Neural cell (in vitro differentiated cells): ENCODE data around the gene C1orf21. TPM values are rescaled to one million over a fixed set of nuclear protein-coding genes. Genes with fewer than 3 reads are reported as not detected.

Experiments
- H2AFZ ChIP-seq: fragments of 200-600, 300-800 bp; sonication (generic), shearing (Covaris generic); 2 replicates; pipeline ENCODE4 v1.6.0; 2014; ENCODE audit warnings: low read depth, mild to moderate bottlenecking, antibody characterized with exemption, low read length, moderate library complexity
- H3F3A ChIP-seq: fragments of 200-600 bp; shearing (Covaris generic); 2 replicates; pipeline ENCODE4 v1.6.1; 2016; ENCODE audit warnings: mild to moderate bottlenecking, moderate library complexity, mixed read lengths, antibody characterized with exemption, low read length; ENCODE audit not compliant: insufficient read depth, poor library complexity, severe bottlenecking
- H3K27ac ChIP-seq: fragments of 200-600, 300-800 bp; sonication (generic), shearing (Covaris generic); 2 replicates; pipeline ENCODE4 v1.5.1; 2014; ENCODE audit warnings: mild to moderate bottlenecking, low read length, moderate library complexity
- H3K27me3 ChIP-seq: fragments of 300-800, 200-600 bp; sonication (generic), shearing (Covaris generic); 2 replicates; pipeline ENCODE4 v1.6.0; 2014; ENCODE audit warnings: mild to moderate bottlenecking, low read depth, low read length, moderate library complexity; ENCODE audit not compliant: insufficient read depth
- H3K36me3 ChIP-seq: fragments of 300-800, 200-600 bp; sonication (generic), shearing (Covaris generic); 2 replicates; pipeline ENCODE4 v1.5.1; 2014; ENCODE audit warnings: mild to moderate bottlenecking, antibody characterized with exemption, low read length, moderate library complexity; ENCODE audit not compliant: insufficient read depth
- H3K4me2 ChIP-seq: fragments of 300-800, 200-600 bp; sonication (generic), shearing (Covaris generic); 2 replicates; pipeline ENCODE4 v1.6.0; 2014; ENCODE audit warnings: mild to moderate bottlenecking, low read length
- H3K4me3 ChIP-seq: fragments of 300-800, 200-600 bp; sonication (generic), shearing (Covaris generic); 2 replicates; pipeline ENCODE4 v1.5.1; 2014; ENCODE audit warnings: mild to moderate bottlenecking, low read length, moderate library complexity
- H3K79me2 ChIP-seq: fragments of 200-600 bp; shearing (Covaris generic); replicated peaks from 2 replicates; pipeline ENCODE4 v1.6.0; 2014; ENCODE audit warnings: mild to moderate bottlenecking, low read length, moderate library complexity; ENCODE audit not compliant: insufficient read depth
- H3K9ac ChIP-seq: fragments of 300-800, 200-600 bp; sonication (generic), shearing (Covaris generic); 2 replicates; pipeline ENCODE4 v1.6.1; 2016; ENCODE audit warnings: mild to moderate bottlenecking, low read length, mixed read lengths
- H3K9me2 ChIP-seq: fragments of 200-600 bp; shearing (Covaris generic); 2 replicates; pipeline ENCODE4 v1.6.1; 2016; ENCODE audit warnings: mild to moderate bottlenecking, low read length, mixed read lengths; ENCODE audit not compliant: insufficient read depth
- H3K9me3 ChIP-seq: fragments of 200-600, 300-800 bp; sonication (generic), shearing (Covaris generic); 2 replicates; pipeline ENCODE4 v1.6.1; 2016; ENCODE audit warnings: mild to moderate bottlenecking, mixed run types, low read length, moderate library complexity, mixed read lengths
- H4K20me1 ChIP-seq: fragments of 200-600 bp; shearing (Covaris generic); 2 replicates; pipeline ENCODE4 v1.6.1; 2016; ENCODE audit warnings: mild to moderate bottlenecking, mixed run types; ENCODE audit not compliant: insufficient read depth
- EP300 ChIP-seq: fragments of 450-650 bp; conservative IDR thresholded peaks from 2 replicates; pipeline ENCODE4 v1.6.1; 2014; ENCODE audit warnings: antibody characterized with exemption, mild to moderate bottlenecking, moderate library complexity; ENCODE audit not compliant: poor library complexity, severe bottlenecking
- EZH2 ChIP-seq: fragments of 200-600, 300-800 bp; shearing (Covaris generic), sonication (generic); IDR thresholded peaks from 2 replicates; pipeline ENCODE4 v1.6.1; 2014; ENCODE audit warnings: antibody characterized with exemption, low read length, borderline replicate concordance, mild to moderate bottlenecking; ENCODE audit not compliant: insufficient read depth, poor library complexity, severe bottlenecking
- MXI1 ChIP-seq: fragments of 450-650 bp; conservative IDR thresholded peaks from 2 replicates; pipeline ENCODE4 v1.6.1; 2014; ENCODE audit warnings: antibody characterized with exemption, mild to moderate bottlenecking; ENCODE audit not compliant: poor library complexity, severe bottlenecking
- POLR2AphosphoS5 ChIP-seq: IDR thresholded peaks from 2 replicates; pipeline ENCODE4 v1.6.1; 2012
- RAD21 ChIP-seq: fragments of 450-650 bp; conservative IDR thresholded peaks from 2 replicates; pipeline ENCODE4 v1.6.1; 2014; ENCODE audit warnings: antibody characterized with exemption, mild to moderate bottlenecking, moderate library complexity
- REST ChIP-seq: IDR thresholded peaks from 2 replicates; pipeline ENCODE4 v1.6.1; 2012; ENCODE audit warnings: borderline replicate concordance
- SMC3 ChIP-seq: fragments of 450-650 bp; conservative IDR thresholded peaks from 2 replicates; pipeline ENCODE4 v1.6.1; 2014; ENCODE audit warnings: antibody characterized with exemption, mild to moderate bottlenecking, moderate library complexity; ENCODE audit not compliant: poor library complexity
- TAF1 ChIP-seq: IDR thresholded peaks from 2 replicates; pipeline ENCODE4 v1.6.1; 2012; ENCODE audit warnings: low read depth
- polyA plus RNA-seq: library from polyadenylated mRNA; depleted of rRNA; stranded (reverse); fragments of >200 nt; gene quantifications from 2 replicates; pipeline ENCODE4 v1.2.3, GENCODE V29; 2014
- TF ChIP-seq, protein P1 (sequence below): fragments of 450-650 bp; IDR thresholded peaks from 2 replicates; pipeline ENCODE4 v1.5.1; 2014; ENCODE audit warnings: antibody characterized with exemption, mild to moderate bottlenecking, moderate library complexity; ENCODE audit not compliant: poor library complexity, severe bottlenecking

Gene C1orf21
- polyA plus RNA-seq, 1 donor from 2014 or later = 21.1 TPM

DNA sequence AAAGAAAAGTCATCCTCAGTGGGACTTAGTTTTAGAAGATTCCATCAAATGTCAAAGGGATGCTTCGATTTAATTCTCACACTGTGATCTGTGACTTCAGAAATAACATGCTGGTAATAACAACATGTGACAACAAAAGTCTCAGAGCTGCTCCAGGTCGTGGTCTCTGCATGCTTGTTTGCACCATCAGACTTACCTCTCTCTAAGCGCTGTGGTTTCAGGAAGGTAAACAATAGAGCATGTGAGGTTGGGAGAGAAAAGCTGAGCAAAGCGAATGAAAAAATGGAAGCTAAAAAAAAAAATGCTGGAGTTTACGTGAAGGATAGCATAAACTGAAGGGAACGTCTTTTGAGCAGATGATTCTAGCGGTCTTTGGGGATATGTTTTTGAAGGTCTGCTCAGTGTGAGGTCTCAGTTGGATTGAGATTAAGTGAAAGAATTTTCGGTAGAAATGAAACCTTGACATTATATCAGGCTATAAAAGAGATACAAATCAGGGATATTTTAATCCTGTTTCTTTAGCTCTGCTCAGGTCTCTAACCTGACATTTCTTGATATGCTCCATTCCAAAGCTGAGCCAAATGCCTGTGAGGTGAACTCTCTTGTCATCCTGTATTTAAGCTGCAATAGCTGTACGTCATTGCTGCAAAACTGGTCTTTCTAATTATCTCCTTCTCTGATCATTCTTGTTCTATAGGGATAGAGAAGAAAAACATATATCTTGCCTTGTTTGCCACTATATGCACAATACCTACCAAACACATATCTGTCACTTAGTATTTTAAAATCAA, 86.5 kb downstream of the C1orf21 start:
- Histone ChIP-seq H3K9me3 (no peaks in the 10 kb centered on the region), H2AFZ (no peak overlapping the region), H3K27ac (no peak overlapping the region), H3K27me3 (no peaks in the 10 kb centered on the region), H3K4me2 (no peak overlapping the region), H3K4me3 (no peak overlapping the region), H3K9ac (no peak overlapping the region), H3K79me2 (no peaks in the 10 kb centered on the region), H3F3A (no peaks in the 10 kb centered on the region), H3K36me3 (no peaks in the 10 kb centered on the region), H3K9me2 (no peaks in the 10 kb centered on the region), H4K20me1 (no peaks in the 10 kb centered on the region)
- TF ChIP-seq EZH2 (no peak), SMC3 (no peak), MXI1 (no peak), POLR2AphosphoS5 (no peak)

GRCh38 chr1:184476187-184476586, 89.4 kb downstream of the C1orf21 start:
- Histone ChIP-seq H3K27ac (no peak overlapping the region), H3F3A (no peaks in the 10 kb centered on the region), H4K20me1 (no peaks in the 10 kb centered on the region), H2AFZ (no peak overlapping the region), H3K79me2 (no peaks in the 10 kb centered on the region), H3K9me3 (no peaks in the 10 kb centered on the region), H3K4me3 (no peak overlapping the region), H3K9ac (no peak overlapping the region), H3K4me2 (no peak overlapping the region), H3K9me2 (no peaks in the 10 kb centered on the region), H3K36me3 (no peaks in the 10 kb centered on the region), H3K27me3 (no peaks in the 10 kb centered on the region)
- TF ChIP-seq SMC3 (no peak), RAD21 (no peak), EZH2 (no peak), TAF1 (no peak), REST (no peak), MXI1 (no peak), EP300 (no peak), POLR2AphosphoS5 (no peak)
- TF ChIP-seq, protein P1, sequence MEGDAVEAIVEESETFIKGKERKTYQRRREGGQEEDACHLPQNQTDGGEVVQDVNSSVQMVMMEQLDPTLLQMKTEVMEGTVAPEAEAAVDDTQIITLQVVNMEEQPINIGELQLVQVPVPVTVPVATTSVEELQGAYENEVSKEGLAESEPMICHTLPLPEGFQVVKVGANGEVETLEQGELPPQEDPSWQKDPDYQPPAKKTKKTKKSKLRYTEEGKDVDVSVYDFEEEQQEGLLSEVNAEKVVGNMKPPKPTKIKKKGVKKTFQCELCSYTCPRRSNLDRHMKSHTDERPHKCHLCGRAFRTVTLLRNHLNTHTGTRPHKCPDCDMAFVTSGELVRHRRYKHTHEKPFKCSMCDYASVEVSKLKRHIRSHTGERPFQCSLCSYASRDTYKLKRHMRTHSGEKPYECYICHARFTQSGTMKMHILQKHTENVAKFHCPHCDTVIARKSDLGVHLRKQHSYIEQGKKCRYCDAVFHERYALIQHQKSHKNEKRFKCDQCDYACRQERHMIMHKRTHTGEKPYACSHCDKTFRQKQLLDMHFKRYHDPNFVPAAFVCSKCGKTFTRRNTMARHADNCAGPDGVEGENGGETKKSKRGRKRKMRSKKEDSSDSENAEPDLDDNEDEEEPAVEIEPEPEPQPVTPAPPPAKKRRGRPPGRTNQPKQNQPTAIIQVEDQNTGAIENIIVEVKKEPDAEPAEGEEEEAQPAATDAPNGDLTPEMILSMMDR = no peak
